Stimulated activated CD4-positive, alpha-beta T cell treated with anti-CD3 and anti-CD28 coated beads, Interleukin-1b, Interleukin-23, amount 100 ng/mL, for 24 hours (primary cell): ENCODE data around the gene KCNQ2.

Experiments
- DNase-seq, 4 experiments: peaks; one replicate each; pipeline ENCODE4 v3.0.0-alpha.2; 2020; ENCODE audit warnings: low read depth in 4 of 4, low spot score in 1 of 4

KCNQ2 gene

DNA sequence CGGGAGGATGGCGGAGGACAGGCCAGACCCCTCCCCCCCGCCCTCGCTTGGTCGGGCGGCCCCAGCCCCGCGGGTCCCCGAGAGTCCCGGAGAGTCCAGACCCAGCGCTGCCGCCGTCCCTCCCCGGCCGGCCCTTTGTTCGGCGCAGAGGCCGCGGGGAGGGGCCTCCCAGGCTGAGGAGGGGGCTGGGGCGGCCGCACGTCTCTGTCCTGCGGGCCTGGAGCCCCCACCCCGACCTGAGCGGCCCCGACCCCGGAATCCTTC is 806 bp downstream of the KCNQ2 start:
- no peak for DNase-seq

DNA sequence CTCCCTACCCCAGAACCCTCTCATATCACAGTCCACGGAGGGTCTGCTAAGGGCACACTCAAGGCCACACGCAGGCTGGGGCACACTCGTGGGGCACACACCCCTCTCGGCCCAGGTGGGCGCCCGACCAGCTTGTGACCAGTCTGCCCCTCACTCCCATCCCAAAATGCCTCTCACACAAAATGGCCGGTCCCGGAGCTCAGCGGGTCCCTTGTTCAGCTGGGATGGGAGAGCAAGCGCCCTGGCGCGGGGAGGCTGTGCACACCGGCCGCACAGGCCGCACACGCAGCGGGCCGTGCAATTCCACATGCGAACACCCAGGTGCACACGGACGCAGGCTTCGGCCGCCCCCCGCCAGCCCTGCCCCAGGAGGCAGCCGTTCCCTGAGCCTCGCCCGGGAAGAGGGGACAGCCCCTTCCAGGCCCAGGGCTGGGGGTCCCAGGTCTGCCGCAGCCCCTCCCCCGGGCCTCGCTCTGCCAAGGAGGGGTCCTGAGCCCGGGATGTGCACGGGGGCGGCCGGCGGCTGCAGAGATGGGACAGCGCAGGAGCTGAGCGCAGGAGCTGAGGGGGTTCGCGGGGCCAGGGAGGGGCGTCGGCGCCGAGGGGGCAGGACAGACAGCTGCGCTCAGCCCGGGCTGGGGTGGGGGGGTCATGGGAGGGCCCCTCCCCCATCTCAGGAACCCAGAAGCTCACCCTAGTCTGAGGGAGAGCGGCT is 1.3 kb downstream of the KCNQ2 start:
- DNase-seq, result no peak

DNA sequence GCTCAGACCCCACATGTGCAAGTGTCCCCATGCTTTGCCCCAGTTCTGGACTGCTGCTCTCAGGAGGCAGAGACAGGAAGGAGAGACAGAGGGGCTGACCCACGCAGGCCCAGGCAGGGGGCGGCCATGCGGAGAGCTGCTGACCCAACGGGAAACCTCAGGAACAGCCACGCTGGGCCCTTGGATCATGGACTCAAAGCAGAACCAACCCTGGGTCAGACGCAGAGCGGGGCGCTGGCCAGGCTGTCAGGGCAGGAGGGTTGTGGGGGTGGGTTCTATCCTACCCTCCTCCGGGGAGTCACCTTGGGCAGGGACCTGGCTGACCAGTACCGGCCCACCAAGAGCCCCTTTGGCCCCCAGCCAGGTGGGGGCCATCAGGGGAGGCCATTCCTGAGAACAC is 2.0 kb downstream of the KCNQ2 start:
- DNase-seq, result no peak

DNA sequence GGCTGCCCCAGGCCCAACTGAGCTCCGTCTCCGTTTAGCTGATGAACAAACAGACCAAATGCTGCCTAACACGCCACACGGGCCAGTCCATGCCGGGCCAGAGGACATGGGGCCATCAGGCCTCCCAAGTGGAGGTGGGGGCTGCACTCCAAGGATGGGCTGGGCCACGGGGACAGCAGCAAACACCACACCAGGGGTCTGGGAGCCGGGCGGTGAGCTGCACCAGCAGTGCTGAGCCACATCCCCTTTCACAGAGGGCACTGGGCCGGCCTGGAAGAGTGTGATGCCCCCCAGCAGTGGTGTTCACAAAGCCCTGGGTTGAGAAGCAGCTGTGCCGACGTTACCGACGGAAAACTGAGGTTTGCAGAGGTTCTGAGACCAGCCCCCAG is 2.7 kb downstream of the KCNQ2 start:
- DNase-seq, result no peak

DNA sequence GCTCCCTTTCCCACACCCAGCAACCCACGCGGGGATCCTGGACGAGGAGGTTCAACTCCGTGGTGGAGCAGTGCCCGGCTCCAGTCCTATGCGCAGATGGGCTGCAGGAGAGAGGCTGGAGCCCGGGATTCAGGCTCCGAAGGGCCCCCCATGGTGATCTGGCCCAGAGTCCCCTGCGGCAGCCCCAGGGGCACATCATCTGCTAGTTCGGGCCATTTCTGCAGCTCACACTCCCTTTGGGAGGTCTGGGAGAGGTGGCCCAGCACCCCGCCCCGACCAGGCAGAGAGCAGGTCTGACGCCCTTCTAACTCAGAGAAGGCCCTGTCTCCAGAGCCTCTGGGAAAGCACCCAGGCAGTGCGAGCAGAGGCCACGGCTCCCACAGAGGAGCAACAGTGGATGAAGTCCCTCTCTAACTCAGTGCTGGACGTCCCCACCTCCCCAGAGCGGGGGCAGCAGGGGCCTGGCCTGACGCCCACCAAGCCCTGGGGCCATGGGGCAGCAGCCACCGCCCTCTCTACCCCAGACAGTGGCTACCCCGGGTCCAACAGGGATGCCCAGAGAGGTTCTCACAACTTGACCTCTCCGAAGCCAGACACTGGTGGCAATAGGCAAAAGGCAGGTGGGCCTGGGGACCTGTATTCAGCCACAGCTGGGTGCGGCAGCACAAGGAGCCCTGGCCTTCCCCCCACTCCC is 3.3 kb downstream of the KCNQ2 start:
- DNase-seq, result no peak

DNA sequence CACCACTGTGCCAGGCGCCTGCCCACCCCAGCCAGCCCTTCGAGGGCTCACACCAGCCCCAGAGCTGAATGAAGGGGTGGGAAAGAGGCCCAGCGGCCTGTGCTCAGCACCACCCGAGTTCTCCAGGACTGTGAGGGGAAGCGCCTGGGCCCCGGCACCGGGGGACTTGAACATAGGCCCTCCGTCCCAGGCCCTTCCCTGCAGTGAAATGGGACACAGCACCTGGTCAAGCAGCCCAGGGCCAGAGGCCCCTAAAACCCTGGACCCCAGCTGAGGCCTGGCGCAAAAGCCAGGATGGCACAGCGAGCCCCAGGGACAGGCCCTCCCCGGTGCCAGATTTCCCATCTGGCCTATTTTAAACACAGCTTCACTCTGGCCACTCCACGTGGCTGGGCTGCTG is 4.0 kb downstream of the KCNQ2 start:
- DNase-seq, result no peak

DNA sequence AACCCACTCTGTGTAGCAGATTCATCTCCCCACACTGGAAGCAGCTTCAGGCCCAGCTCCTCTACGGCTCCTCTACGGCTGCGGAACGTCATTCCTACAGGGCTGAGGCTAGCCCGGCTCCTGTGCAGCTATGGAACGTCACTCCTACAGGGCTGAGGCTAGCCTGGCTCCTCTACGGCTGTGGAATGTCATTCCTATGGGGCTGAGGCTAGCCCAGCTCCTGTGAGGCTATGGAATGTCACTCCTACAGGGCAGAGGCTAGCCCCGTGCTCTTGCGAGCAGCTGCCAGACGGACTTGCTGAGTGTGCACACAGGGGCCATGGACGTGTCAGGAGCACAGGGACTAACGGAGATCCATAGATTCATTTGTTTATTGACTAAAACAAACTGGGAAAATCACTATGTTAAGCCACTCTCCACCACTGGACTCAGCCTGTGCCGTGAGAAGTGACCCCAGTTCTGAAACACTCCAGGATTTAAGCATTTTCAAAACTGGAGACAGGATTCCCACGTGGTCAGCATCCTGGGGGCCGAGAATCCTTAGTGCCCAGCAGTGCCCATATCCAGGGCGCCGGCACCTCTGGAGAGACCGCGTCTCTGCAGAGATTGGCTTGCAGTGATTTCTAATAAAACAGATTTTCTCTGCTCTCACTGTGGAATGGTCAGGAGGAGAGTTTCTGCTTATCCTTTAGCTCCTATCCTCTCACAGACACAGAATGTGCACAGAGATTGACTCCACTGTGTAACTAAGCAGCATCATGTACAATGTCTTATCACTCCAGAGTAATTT is 5.0 kb downstream of the KCNQ2 start:
- no peak for DNase-seq

DNA sequence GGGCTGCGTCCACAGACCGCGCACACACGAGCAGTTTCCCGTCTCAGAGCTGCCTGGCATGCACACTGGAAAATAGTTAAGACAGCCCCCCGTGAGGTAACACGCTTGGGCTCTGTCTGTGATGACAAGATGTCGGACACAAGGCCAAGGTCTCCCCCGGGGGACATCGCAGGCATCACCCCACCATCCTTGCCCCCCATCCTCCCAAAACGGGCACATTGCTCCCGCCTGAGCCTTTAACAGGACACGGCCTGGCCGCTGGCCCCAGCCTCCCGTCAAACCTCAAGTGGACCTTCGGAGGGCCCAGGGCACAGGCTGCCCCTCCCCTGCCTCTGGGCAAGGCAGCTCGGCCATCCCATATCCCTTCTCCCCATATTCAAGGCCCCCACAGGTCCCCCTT is 5.6 kb downstream of the KCNQ2 start:
- no peak for DNase-seq

DNA sequence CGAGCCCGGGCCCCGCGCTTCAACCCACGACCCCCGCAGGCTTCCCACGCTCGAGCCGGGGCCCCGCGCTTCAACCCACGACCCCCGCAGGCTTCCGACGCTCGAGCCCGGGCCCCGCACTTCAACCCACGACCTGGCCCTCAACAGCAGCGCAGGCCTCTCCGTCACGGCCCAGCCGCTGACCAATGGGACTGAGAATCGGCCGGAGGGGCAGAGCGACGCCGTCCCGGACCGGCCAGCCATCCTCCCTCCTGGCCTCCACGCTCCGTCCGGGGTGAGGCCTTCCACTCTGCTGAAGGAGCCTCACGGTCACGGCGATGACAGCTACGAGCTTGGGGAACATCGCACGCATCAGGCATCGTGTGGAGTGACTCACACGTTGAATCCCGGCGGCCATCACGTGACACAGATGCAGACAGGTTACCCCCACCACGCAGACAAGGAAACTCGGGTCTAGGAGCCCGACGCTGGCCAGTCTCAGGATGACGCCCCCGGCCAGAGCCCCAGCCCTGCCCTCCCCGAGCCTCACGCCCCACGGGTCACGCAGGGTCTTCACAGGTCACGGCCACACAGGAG is 6.1 kb downstream of the KCNQ2 start:
- no peak for DNase-seq

DNA sequence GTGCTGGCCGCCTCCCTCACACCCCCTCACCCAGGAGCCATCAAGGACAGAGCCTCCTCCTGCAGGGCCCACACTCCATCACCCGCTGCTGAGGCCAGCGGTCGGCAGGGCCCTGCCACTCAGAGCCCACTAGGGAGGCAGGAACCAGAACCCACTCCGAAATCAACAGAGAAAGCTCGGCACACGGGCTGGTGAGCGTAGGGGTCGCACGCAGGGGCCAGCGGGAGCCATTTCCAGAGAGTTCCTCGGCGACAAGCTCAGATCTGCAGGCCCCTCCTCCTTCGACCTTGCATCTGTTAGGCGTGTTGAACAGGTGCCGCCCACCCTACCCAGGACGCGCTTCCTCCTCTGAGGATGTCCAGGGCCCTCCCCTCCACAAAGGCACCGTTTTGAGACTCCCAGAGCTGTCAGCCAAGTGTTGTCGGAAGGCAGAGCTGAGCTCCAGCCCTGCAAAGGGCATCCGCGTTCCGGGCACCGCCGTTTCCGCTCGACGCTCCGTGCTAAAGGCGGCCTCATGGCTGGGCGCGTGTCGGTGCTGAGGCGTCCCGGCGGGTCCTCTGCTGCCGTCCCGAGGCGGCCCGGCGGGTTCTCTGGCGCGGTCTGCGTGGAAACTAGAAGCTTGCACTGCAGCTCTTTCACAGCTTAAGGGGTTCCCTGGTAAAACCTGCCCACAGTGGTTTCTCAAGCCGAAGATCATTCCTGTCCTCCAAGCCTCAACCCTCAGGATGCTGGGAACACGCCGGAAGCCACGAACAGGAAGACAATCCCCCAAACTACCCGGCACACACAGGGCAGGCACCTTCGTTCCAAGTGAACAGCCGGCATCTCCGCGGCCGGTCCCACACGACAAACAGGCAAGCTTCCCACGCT is 6.8 kb downstream of the KCNQ2 start:
- no peak for DNase-seq

DNA sequence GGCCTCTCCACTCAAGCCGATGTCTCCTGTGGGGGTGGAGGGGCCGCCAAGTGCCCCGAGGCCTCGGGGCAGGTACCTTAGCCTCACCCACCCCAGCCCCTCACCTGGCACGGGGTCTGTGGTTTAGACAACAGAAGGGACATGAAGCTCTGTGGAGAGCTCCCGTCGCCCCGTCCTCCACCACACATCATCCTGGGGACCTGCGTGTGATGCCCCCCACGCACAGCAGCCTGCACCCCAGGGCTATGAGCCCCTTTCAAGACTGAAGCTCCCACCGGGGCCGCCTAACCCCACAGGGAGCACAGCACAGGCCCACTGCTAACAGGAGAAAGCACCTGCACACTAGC is 8.2 kb downstream of the KCNQ2 start:
- no peak for DNase-seq

DNA sequence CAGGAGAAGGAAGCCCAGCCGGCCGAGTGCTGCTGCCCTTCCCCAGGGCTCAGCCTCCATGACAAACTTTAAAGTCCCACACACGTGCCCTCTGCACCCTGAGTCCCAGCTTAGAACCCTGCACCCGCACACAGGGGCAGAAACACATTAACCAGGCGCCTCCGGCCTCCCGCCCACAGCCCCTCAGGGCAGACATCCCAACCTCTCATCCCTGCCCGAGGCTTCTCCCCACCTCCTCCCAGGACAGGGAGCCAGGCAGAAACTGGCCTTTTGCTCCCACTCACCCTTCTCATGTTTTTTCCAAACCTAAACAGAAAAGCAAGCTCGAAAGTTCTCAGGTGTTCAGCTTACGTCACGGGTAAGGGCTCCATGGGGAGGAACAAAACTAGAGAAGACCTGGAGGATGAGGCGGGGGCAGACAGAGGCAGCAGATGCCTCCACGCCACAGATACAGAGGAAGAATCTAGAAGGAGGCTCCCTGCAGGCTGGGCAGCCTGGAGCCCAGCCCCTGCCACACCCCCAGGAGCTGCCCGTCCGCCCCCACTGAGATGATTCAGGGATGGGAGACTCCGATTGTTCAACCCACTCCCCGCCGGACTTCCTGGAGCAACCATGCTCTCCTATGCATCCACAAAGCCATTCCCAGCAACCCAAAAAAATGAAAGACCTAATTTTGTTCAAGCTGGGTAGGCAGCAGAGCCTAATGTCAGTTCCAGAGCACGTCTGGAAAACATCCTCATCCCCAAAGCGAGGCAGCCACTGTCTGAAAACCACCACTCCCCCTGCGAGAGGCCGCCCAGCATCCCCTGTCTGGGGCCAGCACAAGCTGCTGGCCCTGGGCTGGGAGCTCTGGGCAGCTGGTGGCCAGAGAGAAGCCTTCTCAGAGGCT is 8.8 kb downstream of the KCNQ2 start:
- DNase-seq, result no peak

DNA sequence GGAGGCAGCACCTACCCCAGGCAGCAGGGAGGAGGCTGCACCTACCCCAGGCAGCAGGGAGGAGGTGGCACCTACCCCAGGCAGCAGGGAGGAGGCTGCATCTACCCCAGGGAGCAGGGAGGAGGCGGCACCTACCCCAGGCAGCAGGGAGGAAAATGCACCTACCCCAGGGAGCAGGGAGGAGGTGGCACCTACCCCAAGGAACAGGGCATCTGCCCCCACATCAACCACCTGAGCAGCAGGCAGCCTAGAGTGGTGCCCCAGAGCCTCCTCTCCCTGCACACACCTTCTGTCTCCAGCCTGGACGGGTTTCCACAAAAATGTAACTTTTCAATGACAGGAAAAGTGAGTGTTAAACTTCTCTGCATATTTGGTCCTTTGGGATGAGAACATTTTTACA is 10.2 kb downstream of the KCNQ2 start:
- no peak for DNase-seq

DNA sequence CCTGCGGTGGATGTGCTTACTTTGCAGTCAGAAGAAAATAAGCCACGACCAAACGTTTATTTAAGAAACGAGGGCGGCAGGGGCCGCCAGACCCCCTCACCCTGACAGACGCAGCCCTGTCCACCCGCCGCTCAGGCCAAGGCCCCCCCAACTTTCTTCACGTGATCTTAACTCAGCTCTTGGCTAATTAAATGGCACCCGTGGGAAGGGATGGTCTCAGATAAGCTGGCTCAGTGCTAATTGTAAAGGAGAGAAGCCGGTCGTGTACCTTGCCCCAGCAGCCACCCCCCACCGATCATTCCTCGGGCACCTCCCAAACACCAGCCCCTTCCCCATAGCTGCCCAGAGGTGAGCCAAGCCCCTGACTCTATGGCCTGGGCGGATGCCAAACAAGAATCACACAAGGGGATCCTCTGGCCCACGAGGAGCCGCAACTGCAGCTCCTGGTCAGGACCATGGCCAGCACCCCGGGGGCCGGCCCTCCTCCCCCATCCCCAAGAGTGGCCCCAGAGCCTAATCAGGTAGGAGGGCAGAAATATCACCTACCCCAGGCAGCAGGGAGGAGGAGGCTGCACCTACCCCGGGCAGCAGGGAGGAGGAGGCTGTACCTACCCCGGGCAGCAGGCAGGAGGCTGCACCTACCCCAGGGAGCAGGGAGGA is 11.2 kb downstream of the KCNQ2 start:
- no peak for DNase-seq

DNA sequence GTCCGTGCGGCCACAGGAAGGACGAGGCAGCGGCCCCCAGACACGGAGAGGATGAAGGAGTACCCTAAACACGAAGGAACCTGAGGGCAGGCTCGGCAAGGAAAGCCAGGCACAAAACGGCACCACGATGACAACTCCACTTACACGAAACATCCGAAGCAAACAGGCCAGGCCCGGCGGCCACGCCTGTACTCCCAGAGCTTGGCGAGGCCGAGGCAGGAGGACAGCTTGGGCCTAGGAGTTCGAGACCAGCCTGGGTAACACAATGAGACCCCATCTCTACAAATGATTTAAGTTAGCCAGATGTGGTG is 13.4 kb downstream of the KCNQ2 start:
- DNase-seq, result no peak

DNA sequence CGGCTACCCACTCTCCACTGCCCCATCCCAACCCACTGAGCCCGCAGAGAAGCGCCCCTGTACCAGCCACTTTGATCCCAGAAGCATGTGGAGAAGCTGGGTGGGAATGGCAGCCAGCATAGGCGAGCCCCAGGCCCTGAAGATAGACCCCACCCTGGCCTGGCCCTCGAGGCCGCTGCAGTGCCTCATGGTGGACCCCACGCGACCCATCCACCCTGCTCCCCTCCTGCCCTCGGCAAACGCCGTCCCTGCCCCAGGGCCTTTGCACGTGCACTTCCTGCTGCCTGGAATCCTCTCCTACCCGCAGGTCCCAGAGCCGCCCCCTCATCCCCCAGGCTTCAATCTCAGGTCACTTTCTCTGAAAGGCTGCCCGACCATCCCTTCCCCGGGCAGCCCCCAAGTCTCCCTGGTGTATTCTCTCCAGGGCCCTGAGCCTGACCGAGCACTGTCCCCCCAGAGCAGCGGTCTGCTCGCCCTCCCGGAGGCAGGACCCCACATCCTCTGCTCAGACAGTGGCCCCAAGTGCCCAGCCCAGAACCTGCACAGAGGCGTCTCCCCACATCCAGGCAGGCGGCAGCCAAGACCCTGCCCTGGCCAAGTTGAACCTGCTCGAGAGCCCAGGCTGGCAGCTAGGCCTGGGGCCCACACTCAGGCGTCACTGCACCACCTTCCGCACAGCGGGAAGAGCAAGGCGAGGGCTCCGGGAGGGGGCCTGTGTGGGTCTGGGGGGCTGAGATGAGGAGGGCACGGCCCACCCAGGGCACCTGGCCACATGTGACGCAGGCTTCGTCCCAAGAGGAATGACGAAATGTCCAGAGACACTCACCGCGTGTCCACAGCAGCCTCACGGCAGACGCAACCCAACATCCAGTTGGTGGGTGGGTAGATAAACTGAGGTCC is 14.0 kb downstream of the KCNQ2 start:
- no peak for DNase-seq

DNA sequence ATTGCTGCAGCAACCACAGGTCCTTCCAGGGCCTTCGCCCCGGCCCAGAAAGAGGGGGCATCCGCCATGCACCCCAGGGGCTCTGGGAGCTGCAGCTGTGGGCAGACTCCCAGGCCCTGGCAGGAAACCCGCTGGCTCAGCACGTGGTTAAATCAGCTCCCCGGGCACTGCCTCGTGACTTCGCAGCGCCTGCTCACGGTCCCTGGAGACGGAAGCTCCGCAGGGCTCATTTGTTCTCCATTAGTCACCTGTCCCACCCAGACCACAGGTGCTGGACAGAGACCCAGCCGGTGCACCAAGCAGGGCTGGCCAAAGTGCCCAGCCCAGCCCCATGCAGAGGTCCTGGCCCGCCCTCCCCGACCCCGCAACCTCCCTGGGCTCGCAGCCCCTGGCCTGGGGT is 14.7 kb downstream of the KCNQ2 start:
- DNase-seq, result no peak

DNA sequence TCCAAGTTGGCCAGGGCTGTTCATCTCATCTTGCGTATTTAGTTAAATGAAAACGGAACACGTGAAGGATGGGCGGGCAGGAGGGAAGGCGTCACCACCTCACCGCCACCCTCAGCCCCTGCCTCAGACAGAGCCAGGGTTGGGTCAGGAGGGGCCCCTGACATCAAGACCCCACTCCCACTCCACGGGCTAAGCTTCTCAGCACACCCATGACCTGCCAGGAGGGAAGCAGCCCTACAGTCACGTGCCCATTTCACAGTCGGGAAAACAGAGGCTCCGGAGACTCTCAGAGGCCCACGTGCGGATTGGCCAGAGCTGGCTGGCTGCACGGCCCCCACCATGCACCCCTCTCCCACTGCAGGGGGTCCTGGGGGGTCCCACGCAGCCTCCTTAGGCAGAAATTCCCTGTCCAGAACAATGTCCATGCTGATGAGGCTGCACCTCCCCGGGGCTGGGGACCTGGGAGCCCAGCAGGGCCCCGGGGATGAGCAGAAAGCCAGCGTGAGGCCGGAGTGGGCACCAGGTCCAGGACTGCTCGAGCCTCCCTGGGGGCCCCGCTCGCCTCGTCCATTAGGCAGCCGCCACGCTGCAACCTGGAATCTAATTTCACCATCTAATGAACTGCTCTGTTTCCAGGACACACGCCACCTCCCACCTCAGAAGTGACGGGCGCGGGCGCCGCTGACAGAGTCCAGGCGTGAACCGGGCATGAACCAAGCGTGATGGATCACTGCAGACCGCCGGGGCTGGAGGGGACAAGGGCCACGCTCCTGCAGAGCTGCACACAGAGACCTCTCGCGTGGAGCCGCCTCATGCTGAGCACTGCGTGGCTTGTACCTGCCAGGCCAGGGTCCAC is 15.8 kb downstream of the KCNQ2 start:
- no peak for DNase-seq
